MCF 10A (cell line): Measurements from ENCODE around the gene TMEM132E. TPM values are rescaled to one million over a fixed set of nuclear protein-coding genes. Genes with fewer than 3 reads are reported as not detected.

Source experiments
- Bru-seq: library from RNA; stranded (reverse); fragments of 400-500 nt; gene quantifications from one replicate; lab custom pipeline; 2021; lab: Mats Ljungman, UMichigan
- BruChase-seq, 2 experiments: library from RNA; stranded (reverse); fragments of 400-500 nt; gene quantifications; one replicate each; lab custom pipeline; 2021; lab: Mats Ljungman, UMichigan
- BruUV-seq: library from RNA; stranded (reverse); fragments of 400-500 nt; replicated peaks from 2 replicates; lab custom pipeline; 2021; lab: Mats Ljungman, UMichigan
- CTCF ChIA-PET: fragments of 300-600 bp; sonication (Branson Sonifier 250); formaldehyde crosslinking; extraction: SDS; loops from one replicate; lab custom pipeline; 2021; ENCODE audit warnings: antibody characterized with exemption, inconsistent platforms; lab: Yijun Ruan, JAX
- POLR2A ChIA-PET: fragments of 300-600, 350-650 bp; sonication (Branson Sonifier 250); formaldehyde crosslinking; extraction: SDS; loops from one replicate; lab custom pipeline; 2020; ENCODE audit warnings: antibody characterized with exemption, inconsistent platforms; lab: Yijun Ruan, JAX
- DNase-seq: peaks from one replicate; pipeline ENCODE4 v3.0.0-alpha.2; 2018; ENCODE audit not compliant: unreplicated experiment
- H3K27ac Mint-ChIP-seq: one replicate; pipeline ENCODE4 v1.8.0; 2022; ENCODE audit warnings: mild to moderate bottlenecking, low read depth, mixed read lengths; ENCODE audit not compliant: unreplicated experiment
- H3K27me3 Mint-ChIP-seq: one replicate; pipeline ENCODE4 v1.8.0; 2022; ENCODE audit warnings: mixed read lengths; ENCODE audit not compliant: insufficient read depth, unreplicated experiment
- H3K36me3 Mint-ChIP-seq: one replicate; pipeline ENCODE4 v1.8.0; 2022; ENCODE audit warnings: mild to moderate bottlenecking, moderate library complexity, mixed read lengths; ENCODE audit not compliant: insufficient read depth, unreplicated experiment
- H3K4me1 Mint-ChIP-seq: one replicate; pipeline ENCODE4 v1.8.0; 2022; ENCODE audit warnings: mixed read lengths; ENCODE audit not compliant: insufficient read depth, unreplicated experiment
- H3K4me3 Mint-ChIP-seq: one replicate; pipeline ENCODE4 v1.8.0; 2022; ENCODE audit warnings: mild to moderate bottlenecking, moderate library complexity, mixed read lengths; ENCODE audit not compliant: unreplicated experiment
- H3K9me3 Mint-ChIP-seq: one replicate; pipeline ENCODE4 v1.8.0; 2022; ENCODE audit warnings: mixed read lengths; ENCODE audit not compliant: unreplicated experiment
- CTCF ChIP-seq: fragments of 200-600 bp; IDR thresholded peaks from one replicate; pipeline ENCODE4 v1.8.0; 2022; ENCODE audit warnings: antibody characterized with exemption, mild to moderate bottlenecking; ENCODE audit not compliant: unreplicated experiment
- intact Hi-C: fragments of 100-400 bp; cut with micrococcal nuclease; formaldehyde crosslinking; loops from 2 replicates; pipeline ENCODE4 v1.14.1; 2022
- long read RNA-seq: library from polyadenylated mRNA; stranded (forward); transcript quantifications from one replicate; pipeline ENCODE4 v2.0.0, GENCODE V29; 2022
- total RNA-seq: library from RNA; stranded (reverse); gene quantifications from 2 replicates; pipeline ENCODE4 v1.2.3, GENCODE V29; 2022

Gene TMEM132E, protein sequence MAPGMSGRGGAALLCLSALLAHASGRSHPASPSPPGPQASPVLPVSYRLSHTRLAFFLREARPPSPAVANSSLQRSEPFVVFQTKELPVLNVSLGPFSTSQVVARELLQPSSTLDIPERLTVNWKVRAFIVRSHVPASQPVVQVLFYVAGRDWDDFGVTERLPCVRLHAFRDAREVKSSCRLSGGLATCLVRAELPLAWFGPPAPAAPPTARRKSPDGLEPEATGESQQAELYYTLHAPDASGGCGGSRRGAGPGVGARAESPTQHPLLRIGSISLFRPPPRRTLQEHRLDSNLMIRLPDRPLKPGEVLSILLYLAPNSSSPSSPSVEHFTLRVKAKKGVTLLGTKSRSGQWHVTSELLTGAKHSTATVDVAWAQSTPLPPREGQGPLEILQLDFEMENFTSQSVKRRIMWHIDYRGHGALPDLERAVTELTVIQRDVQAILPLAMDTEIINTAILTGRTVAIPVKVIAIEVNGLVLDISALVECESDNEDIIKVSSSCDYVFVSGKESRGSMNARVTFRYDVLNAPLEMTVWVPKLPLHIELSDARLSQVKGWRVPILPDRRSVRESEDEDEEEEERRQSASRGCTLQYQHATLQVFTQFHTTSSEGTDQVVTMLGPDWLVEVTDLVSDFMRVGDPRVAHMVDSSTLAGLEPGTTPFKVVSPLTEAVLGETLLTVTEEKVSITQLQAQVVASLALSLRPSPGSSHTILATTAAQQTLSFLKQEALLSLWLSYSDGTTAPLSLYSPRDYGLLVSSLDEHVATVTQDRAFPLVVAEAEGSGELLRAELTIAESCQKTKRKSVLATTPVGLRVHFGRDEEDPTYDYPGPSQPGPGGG (N-terminal part only)
- total RNA-seq = not detected in 2 replicates
- Bru-seq, nascent RNA = not detected
- BruChase-seq, experiment 1, labeled RNA remaining after a 6-hour chase = percentile 8 among the genes with signal in this experiment
- percentile 5 among the genes with signal in this experiment for BruChase-seq, experiment 2, labeled RNA remaining after a 2-hour chase
- long read RNA-seq = 0 reads

DNA sequence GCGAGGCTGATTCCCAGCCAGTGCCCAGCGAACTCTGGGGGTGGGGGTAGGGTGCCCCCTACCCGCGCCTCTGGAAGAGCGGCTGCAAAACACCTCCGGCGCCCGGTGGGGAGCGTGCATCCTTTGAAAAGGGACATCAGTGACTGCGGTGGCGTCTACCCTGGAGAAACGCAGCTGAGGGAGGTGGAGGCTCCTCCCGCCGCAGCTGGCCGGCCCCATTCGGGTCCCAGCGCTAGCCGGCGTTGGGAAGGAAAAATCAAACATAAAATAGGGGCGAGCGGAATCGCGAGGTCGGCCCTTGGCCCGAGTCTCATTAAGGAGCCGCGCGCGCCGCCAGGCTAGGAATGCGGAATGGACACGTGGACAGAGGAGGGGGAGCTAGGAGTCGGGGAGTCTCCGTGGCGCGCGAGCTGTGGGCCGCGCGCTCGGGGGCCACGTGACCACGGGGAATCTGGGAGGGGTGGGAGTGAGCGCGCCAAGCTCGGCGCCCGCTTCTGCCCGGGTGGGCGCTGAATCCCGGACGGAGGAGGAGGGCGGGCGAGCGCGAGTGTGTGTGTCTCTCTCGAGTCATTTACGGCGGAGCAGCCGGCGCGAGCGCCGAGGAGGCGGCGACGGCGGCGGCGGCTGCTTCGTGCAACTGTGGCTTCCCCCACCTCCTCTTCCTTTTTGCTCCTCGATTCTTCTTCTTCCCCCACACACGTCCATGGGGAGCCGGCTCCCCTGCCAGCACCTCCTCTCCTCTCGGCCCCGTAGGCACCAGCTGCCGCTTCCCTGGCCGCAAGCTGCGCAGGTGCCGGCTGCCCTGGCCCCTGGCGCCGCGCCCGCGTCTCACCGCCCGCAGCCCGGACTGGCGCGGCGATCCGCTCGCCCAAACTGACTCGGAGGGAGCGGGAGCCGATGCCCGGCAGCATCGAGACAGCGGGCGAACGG is at the start of gene TMEM132E:
Gene TMEM132E, plus strand, starts transcription at position 566 of the 930 bp plus-strand sequence. CDS start 1,495 bp downstream, outside the sequence.
- ChIA-PET POLR2A (interaction anchor here (0.7 kb wide), 1 partner anchor 10 kb away, joined by 3 read pairs; no protein-coding TSS in a partner anchor), CTCF (interaction anchor here (0.6 kb wide), 1 partner anchor 347 kb away, joined by 4 read pairs; no protein-coding TSS in a partner anchor)
- Mint-ChIP-seq H3K36me3 (no peaks in the 10 kb centered on the region), H3K9me3 (peaks cover 10% of the 10 kb centered on the region), H3K27ac (no peak within 1 kb of the TSS), H3K4me3 (no peak within 1 kb of the TSS), H3K27me3 (no peaks in the 10 kb centered on the region), H3K4me1 (no peaks in the 10 kb centered on the region)
- DNase-seq = no peak
- BruUV-seq = no TSS peak
- no peak for TF ChIP-seq CTCF
- intact Hi-C loops = no loop called here

DNA sequence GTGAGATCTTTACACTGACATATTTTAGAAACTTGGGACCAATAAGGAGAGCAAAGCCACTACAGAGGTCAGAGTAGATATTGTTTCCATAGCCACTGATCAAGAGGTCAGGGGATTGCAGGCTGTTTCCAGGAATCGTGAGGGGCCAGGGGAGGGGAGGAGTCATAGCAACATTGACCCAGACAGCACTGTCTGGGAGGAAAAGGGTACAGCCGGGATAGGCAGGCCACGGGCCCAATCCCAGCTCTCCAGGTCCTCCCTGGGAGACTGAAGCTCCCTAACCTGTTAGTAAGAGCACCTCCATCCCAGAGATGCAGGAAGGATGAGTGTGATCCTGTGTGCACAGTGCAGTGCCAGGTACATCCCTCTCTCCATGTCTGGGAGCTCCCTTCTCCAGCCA is 48.5 kb upstream of the TMEM132E start:
- Mint-ChIP-seq H3K9me3 (peaks cover 27% of the 10 kb centered on the region), H3K36me3 (peaks cover under 1% of the 10 kb centered on the region), H3K27me3 (no peaks in the 10 kb centered on the region), H3K4me1 (no peaks in the 10 kb centered on the region), H3K4me3 (no peak overlapping the region), H3K27ac (no peak overlapping the region)
- DNase-seq = no peak
- intact Hi-C loops = no loop called here
- TF ChIP-seq CTCF = no peak
- no TSS peak for BruUV-seq
- ChIA-PET POLR2A (no interaction called here), CTCF (interaction anchor here (0.6 to 2.9 kb wide), 2 partner anchors 11 to 87 kb away, joined by 3 to 13 read pairs; no protein-coding TSS in a partner anchor)

DNA sequence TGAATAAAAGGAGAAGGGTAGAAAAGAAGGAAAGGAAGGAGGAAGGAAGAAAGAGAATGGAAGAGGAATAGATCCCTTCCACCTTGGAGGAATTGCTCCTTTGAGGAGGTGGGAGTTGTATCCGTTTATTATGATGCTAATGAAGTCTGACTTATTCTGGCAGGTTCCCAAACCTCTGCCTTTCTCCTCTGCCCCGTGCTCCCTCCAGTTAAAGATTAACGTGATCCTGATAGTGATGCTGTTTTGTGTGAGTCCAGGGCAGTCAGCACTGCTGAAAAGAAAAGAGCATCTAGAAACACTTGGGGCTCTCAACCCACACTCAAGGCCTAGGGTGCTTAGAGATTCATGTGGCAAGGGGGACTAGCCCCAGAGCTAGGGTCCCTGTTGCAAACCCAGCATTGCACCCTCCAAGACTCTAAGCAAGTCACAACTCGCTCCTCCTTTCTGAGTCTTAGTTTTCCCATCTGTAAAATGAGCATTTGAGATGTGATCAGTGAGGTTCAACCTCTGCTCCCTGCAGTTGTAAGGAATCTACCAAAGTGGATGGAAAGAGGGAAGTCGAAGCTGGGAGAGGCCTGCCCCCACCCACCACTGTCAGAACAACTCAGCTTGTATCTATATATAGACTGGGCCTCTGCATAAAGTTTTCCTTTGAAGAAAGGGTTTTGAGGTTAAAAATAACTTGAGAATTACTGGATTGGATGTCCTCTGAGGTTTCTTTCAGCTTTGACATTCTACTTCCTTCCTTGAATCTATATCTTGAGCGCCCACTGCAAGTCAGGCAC is 46.9 kb upstream of the TMEM132E start:
- no peaks in the 10 kb centered on the region for H3K27me3 Mint-ChIP-seq
- peaks cover 22% of the 10 kb centered on the region for H3K9me3 Mint-ChIP-seq
- DNase-seq = no peak
- intact Hi-C loops = no loop called here
- ChIA-PET POLR2A (no interaction called here), CTCF (interaction anchor here (0.5 to 2.9 kb wide), 3 partner anchors 10 to 346 kb away, joined by 3 to 13 read pairs (median 3); no protein-coding TSS in a partner anchor)
- TF ChIP-seq CTCF = no peak
- H3K4me3 Mint-ChIP-seq = no peak overlapping the region
- no TSS peak for BruUV-seq
- no peak overlapping the region for H3K27ac Mint-ChIP-seq
- H3K4me1 Mint-ChIP-seq = no peaks in the 10 kb centered on the region
- no peaks in the 10 kb centered on the region for H3K36me3 Mint-ChIP-seq
